GM12865 (cell line): ENCODE measurements around the gene F2R.
A peak's percentile ranks its signal among the peaks of the same experiment; 100 is the strongest.

Experiments
- DNase-seq: peaks from one replicate; pipeline ENCODE4 v3.0.0; 2010; ENCODE audit warnings: low read depth
- H3K4me3 ChIP-seq: 2 replicates; pipeline ENCODE4 v1.5.1; 2011; ENCODE audit warnings: mild to moderate bottlenecking, low read depth, low read length, control low read depth
- TF ChIP-seq, protein P1 (sequence below): IDR thresholded peaks from 2 replicates; pipeline ENCODE4 v1.5.1; 2011; ENCODE audit warnings: low read length, control low read depth, low read depth, inconsistent platforms; ENCODE audit not compliant: insufficient read depth; ENCODE audit errors: missing control alignments

F2R gene

DNA sequence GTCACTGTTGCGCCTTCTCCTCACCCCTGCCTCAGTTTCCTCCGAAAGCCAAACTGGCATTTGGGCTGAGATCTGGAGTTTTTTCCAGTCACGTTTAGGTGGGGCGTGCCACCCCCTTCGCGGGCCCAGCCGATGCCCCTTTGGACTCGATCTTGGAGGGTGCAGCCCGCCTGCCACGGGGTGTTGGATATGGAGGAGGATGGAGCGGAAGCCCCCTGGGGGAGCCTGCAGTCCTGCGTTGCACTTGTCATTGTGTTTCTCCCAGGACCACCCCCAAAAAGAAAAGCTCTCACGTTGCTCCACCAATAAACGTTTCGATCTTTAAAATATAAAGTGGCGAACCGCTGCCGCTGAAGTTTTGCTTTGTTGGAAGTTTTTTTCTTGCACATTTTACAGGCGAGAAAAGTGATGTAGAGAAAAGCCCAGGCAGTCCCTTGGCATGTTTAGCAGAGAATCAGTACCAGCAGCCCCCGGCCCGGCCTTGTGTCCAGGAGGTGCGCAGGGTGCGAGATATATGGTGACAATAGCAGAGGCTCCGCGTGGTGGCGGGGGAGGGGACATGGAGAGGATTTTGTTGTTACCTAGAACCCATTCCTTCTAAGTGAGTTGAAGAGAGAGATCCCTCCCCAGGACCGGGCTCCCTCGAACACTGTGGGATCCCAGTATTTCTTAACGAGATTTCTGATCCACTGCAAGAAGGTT lies 681 bp downstream of the F2R start:
- no peak for DNase-seq

DNA sequence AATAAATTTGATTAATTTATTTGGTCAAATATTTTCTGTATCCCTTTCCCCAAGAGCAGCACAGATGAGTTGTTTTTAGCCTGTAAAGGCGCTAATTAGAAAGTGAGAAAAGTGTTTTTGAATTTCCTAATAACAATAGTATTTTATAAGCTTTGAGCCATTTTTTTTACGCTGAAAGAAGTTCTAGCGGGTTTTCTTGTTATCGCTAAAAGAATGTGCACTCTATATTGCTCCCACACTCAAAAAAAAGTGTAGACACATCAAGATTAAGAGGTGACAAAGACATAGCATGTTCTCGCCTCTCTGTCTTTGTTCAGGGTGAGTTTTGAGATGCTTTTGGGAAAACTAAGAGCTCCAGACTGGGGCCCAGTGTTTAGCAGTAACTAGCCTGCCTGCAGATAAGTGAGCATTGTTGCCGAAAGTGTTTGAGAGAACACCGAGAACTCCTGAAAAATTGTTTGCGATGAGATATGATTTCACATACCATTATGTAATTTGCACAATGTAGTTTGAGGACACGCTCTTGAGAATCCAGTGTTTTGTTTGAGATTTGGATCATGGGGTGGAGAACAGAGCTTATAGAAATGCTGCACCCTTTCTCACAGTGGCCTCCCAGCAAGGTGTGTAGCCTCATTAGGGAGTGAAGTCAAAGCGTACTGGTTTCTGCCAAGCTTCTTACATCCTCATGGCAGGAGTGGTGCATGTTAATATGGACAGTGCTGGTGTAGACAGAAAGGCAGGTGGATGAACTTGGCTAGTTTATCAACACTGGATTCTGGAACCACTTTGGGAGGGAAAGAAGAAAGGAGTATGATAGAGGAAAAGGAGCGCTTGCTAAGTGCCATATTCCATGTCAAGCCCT lies 1.5 kb downstream of the F2R start:
- TF ChIP-seq, protein P1, sequence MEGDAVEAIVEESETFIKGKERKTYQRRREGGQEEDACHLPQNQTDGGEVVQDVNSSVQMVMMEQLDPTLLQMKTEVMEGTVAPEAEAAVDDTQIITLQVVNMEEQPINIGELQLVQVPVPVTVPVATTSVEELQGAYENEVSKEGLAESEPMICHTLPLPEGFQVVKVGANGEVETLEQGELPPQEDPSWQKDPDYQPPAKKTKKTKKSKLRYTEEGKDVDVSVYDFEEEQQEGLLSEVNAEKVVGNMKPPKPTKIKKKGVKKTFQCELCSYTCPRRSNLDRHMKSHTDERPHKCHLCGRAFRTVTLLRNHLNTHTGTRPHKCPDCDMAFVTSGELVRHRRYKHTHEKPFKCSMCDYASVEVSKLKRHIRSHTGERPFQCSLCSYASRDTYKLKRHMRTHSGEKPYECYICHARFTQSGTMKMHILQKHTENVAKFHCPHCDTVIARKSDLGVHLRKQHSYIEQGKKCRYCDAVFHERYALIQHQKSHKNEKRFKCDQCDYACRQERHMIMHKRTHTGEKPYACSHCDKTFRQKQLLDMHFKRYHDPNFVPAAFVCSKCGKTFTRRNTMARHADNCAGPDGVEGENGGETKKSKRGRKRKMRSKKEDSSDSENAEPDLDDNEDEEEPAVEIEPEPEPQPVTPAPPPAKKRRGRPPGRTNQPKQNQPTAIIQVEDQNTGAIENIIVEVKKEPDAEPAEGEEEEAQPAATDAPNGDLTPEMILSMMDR: no peak
- H3K4me3 ChIP-seq: no peak overlapping the region
- DNase-seq: no peak

More for the DNA sequence above, 681 bp downstream of the F2R start:
- TF ChIP-seq, protein P1: no peak
- peak overlapping the region; percentile 59 for H3K4me3 ChIP-seq

DNA sequence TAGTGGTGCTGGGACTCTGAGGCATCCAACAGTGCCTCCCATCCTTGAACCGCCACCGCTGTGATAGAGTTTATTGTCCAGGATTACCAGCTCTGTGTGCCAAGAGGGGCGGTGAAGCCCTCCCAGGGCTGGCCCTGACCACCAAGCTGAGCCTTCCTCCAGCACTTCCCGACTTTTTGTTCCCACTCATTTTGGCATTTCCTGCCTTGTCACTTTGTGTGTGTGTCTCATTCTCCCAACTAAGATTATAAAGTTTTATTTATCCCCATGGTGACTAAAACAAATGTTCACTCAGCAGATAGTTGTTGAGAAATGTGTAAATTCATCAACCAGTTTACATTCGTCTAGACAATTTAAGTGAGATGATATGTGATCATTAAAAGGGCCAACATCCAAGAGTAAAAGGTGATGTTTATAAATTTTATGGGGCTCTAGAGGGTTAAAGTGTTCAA lies 2.5 kb downstream of the F2R start:
- no peak overlapping the region for H3K4me3 ChIP-seq
- DNase-seq: no peak
- TF ChIP-seq, protein P1: no peak

DNA sequence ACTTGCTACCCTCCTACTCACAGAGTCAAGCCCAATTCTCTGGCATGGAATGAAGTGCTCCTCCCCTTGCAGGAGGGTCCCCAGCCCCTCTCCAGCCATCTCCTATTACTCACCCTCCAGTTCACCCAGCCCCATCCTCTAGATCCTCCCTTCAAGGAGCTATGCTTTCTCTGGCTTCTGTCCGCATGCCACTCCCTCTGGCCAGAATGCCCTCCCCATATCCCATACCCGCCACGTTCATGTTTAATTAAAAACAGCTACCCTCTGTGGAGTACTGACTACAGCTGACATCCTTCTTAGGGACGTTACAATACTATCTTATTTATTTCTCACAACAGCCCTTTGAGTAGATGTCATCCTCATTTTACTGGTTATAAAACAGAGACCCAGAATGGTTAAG lies 3.0 kb downstream of the F2R start:
- DNase-seq: no peak
- TF ChIP-seq, protein P1: no peak
- no peak overlapping the region for H3K4me3 ChIP-seq

DNA sequence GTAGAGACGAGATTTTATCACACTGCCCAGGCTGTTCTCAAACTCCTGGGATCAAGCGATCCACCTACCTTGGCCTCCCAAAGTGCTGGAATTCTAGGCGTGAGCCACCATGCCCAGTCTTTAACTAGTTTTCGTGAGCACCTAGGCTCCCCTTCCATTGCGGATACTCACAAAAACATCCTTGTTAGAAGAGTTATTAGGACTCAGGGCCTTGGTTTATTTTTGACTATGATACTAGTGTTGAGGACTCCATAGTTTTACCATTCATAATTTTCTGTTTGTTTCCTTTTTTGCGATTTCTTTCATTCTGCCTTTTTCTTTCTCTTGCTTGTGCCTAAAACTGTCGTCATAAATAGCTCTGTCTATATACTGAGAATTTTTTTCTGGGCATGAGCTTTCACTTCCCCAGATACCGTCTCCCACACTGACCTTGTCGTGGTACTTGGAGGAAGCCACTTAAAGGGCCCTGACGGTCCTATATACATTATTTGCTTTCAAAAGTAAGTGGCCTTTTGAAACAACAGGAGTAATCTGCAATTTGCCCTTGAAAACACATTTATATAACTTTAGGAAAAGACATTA lies 5.2 kb downstream of the F2R start:
- no peak overlapping the region for H3K4me3 ChIP-seq
- TF ChIP-seq, protein P1: no peak
- peak; percentile 78 for DNase-seq

DNA sequence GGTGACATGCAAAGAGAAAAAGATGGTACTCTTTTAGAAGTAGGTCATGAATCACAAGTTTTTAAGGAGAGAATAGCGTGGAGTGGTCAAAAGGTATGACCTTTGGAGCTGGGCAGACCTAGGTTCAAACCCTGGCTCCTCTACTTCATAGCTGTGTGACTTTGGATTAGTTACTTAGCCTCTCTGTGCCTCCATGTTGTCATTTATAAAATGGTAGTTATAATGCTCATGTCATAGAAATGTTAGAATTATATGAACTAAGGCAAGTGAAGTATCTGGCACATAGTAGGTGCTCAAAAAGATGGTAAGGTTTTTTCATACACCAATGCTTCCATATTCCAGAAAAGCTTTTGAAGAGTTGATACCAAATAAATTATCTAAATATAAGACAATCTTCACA lies 7.3 kb downstream of the F2R start:
- TF ChIP-seq, protein P1: no peak
- DNase-seq: no peak
- H3K4me3 ChIP-seq: no peak overlapping the region
